NCI-H2227 treated with DMSO at 0.1 percent for 48 hours (cell line): ENCODE results near the gene SFMBT2.
"Not testable (repeated sequence)": the region's sequence is repeated elsewhere in the genome, so short reads cannot be mapped to it uniquely, and the experiment has no call there.

Experiments used
- DNase-seq: peaks from one replicate; lab custom pipeline; 2025; lab: John Stamatoyannopoulos, UW

SFMBT2 gene

DNA sequence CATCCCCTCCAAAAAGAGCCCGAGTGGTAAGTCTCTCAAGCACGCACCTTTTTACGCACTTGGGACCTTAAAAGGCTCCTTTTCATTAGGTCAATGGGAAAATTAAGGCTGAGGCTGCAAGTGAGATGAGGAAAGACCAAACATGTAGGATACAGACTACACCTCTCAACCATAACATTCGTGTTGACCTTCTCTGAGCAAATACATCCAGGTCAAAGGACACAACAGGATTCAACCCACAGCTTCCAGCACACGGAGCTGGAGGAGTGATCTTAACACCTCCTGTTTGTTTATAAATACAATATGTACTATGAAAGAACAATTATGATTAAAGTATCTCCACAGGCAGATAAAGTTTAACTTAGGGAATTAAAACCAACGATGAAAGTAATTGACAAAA, 9.7 kb downstream of the SFMBT2 start:
- no peak for DNase-seq

DNA sequence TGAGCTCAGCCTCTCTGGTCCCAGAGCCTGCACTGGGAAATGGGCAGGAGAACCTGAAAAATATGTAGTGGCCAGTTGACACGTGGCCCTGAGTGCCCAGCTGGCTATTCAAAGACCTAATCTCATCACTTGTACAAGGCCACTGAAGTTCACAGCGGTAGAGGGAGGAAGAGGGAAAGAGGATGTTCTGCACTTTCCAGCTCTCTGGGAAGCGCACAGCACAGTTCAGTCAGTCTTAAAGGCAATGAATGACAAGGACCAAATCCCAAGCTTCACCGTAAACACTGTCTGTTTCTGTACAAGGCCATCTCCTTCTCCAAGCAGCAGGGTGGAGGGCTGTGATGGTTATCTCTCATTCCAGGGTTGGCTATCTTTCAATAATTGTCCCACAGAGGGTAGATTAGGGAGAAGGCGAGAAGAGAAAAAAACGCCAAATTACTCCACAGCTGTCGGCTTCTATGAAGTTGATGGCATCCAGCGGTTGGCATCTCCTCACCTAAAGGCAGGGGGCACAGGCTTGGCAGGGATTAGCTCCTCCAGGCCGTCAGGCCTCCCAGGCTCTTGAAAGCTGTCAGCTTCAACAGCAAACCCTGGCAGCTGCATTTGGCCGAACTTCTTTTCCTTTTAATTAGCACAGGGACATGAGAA, 10.6 kb downstream of the SFMBT2 start:
- DNase-seq: no peak

DNA sequence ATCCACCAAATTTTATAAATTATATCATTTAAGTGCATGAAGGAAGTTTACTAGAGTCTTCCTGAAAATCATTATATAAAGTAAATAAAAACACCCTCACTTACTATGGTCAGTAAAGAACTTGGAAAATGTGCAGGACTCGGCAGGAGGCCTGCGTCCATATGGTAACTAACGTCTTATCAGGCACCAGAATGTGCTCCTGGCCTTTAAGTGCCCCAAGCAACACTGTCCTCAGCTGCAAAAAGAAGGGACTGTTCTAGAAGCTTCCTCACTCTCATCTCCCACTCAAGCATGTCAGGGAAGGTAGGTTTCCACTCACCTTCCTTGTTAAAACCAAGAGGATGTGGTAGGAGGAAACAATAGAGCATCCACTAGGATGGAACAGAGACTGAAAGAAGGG, 11.3 kb downstream of the SFMBT2 start:
- DNase-seq: no peak

DNA sequence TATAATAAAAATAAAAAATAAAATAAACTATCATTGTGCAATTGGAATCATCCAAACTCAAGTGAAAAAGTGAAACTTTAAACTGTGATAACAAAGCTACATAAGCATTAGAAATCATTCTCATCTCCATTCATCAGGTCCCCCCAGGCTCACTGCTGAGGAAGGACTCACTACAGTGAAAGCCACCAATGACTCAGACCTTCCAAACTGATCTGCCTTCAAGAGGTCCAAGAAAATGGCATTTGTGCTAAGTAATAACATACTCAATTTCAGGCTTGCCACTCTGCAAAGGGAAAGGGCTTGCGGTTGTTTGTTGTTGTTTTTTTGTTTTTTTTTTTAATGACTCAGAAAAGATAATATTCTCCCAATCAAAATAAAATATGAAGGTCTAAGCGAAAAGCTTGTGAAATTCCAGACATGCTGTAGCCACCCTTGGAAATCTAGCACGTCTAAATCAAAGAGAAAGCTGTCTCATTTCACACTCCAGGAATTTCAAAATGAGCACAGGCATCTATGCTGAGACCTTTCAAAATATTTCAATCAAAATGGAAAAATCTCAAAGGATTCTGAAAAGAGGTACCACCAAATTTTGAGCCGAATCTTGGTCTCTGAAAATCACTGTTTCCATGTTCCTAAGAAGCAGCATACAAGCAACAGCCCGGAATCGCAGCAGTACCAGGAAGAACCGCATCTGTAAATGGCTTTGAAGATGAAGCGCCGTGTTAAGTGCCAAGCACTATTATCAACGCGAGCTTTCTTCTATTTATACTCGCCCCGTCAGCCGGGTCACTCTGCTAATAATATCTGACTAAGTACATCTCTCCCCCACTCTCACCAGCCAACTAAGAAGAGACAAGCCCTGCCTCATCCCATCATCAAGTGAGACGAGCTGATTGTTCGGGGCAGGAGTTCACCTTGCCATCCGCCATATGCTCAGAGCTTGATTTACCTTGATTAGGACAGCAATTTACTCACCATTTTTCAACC, 13.5 kb downstream of the SFMBT2 start:
- no peak for DNase-seq

DNA sequence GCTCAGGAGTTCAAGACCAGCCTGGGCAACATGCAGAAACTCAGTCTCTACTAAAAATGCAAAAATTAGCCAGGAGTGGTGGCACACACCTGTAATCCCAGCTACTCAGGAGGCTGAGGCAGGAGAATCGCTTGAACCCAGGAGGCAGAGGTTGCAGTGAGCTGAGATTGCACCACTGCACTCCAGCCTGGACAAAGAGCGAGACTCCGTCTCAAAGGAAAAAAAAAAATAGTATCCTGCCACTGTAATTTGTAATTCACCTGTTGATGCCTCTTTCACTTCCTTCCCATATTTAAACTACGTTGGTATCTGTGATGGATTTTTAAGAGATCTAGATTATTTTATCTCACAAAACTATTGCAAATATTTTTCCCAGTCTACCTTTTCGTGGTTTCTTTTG, 18.5 kb downstream of the SFMBT2 start:
- DNase-seq: not testable (repeated sequence)

DNA sequence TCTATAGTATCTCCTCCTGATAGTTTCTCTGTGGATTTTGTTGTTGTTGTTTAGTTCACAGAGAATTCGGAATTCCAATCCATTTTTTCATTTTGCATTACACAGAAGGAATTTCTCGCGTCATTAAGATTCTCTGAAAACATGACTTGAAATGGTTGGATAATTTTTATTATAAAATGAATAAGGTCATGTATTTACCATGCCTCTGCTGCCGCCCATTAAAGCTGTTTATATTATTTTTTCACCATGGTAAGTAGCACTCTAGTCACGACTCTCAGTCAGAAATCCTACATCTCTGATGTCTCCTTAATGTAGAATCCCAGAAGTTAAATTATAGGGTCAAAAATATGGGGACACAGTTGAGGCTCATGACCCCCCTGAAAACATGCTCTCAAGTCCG, 19.1 kb downstream of the SFMBT2 start:
- DNase-seq: no peak

DNA sequence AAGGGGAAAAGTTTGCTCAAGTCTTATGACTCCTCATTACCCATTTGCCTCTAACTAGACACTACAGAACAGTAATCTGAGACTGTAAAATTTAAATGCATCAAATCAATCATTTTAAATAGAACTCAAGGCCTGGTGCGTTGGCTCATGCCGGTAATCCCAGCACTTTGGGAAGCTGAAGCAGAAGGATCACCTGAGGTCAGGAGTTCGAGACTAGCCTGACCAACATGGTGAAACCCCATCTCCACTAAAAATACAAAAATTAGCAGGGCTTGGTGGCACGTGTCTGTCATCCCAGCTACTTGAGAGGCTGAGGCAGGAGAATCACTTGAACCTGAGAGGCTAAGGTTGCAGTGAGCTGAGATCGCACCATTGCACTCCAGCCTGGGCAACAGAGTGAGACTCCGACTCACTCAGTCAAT, 20.1 kb downstream of the SFMBT2 start:
- DNase-seq: not testable (repeated sequence)

DNA sequence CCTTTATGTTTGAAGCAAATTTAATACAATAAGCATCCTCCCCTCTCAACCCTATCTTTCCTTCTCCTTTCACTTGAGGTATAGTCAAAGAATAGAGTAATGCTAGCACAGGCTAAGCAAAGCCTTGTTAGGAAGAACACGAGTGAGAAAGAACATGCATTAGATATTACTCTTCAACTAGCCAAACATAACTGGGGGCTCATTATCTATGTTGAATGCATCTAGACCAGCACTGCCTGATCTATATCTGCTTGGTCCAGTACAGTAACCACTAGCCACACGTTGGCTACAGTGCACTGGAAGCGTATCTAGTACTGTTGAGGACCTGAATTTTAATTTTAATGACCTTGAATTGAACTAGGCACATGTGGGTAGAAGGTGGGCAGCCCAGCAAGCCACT, 21.0 kb downstream of the SFMBT2 start:
- no peak for DNase-seq

DNA sequence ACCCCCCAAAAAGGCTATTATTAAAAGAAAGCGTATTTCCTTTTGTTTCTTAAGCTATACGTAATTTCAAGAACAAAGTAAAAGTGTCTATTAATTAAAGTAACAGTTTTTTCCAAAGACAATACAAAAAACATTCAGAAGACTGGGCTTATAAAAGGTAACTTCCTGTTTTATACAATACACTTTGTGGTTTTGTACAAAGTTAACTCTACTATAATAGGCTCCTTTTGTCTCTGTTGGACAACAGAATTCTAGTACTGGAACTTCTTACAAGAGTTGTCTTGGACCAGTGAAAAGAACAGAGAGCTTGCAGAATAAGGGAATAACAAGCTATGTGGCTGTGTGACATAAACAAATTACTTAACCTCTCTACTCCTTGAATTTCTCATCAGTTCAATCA, 21.5 kb downstream of the SFMBT2 start:
- no peak for DNase-seq

DNA sequence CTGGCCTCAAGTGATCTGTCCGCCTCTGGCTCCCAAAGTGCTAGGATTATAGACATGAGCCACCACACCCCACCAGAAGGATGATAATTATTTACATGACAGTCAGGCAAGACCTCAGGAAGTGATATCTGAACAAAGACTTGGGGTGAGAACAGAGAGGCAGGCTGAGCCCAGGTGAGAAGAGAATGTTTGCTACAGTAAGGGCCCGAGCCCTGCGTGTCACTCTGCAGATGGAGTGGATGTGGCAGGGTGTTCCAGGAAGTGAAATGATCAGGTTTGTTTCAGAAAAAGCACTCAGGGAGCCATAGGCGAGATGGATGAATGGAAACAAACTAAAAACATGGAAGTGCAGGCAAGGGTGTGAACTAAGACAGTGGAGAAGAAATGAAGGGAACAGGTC, 22.2 kb downstream of the SFMBT2 start:
- no peak for DNase-seq

DNA sequence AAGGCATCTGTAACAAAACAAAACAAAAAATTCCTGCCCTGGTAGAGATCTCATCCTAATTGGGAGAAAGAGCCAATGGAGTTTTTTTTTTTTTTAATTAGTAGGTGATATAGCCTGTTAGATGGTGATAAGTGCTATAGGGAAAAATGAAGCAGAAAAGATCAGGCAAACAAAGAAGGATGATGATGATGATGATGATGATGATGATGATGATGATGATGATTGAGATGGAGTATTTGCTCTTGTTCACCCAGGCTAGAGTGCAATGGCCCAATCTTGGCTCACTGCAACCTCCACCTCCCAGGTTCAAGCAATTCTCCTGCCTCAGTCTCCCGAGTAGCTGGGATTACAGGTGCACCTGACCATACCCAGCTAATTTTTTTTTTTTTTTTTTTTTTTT, 22.7 kb downstream of the SFMBT2 start:
- DNase-seq: not testable (repeated sequence)

DNA sequence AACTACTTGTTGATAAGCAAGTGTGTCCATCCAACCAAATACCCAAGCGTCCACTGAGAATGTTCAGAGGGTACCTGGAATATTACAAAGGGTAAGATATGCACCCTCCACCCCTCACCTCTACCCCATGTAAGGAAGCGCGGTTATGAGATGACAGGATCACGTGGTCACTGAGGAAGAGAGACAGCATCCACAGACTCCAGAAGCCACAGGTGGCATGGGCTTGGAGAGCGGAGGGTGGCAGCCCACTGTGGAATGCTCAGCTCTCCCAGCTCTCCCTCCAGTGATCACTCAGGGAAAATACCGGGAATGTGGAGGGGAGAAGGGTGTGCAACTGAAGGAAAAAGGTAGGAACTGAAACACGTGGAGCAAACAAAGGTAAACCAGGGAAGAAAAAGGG, 25.7 kb downstream of the SFMBT2 start:
- DNase-seq: no peak

DNA sequence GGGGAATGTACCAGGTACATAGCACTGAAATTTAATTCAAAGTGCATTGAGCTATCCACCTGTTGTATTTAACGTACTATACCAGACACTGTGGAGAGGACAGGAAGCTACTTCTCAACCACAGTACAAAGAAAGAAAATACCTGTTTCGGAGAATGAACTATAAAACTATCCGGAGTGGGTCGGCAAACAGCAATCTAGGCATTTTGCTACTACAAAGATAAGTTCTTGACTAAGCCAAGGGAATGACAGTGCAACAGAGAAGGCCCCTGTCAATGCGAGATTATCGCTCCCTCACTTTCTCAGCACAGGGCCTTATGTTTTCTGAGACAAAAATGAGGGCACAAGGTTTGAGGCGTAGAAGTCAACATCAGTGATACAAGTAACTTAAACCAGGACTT, 27.4 kb downstream of the SFMBT2 start:
- DNase-seq: no peak

DNA sequence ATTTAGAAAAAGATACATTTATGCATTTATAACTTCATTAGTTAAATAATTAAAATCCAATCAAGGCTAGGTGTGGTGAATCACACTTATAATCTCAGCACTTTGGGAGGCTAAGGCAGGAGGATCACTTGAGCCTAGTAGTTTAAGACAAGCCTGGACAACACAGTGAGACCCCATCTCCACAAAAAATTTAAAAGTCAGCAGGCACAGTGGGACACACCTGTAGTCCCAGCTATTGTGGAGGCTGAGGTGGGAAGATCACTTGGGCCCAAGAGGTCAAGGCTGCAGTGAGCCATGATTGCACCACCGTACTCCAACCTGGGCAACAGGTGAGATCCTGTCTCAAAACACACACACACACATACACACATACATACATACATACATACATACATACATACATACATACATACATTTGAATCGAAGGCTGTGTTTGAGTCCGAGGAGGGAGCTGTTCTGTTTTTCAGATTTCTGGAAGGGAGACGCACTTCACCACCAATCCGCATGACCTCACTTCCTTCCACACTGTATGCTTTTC, 30.1 kb downstream of the SFMBT2 start:
- DNase-seq: no peak

DNA sequence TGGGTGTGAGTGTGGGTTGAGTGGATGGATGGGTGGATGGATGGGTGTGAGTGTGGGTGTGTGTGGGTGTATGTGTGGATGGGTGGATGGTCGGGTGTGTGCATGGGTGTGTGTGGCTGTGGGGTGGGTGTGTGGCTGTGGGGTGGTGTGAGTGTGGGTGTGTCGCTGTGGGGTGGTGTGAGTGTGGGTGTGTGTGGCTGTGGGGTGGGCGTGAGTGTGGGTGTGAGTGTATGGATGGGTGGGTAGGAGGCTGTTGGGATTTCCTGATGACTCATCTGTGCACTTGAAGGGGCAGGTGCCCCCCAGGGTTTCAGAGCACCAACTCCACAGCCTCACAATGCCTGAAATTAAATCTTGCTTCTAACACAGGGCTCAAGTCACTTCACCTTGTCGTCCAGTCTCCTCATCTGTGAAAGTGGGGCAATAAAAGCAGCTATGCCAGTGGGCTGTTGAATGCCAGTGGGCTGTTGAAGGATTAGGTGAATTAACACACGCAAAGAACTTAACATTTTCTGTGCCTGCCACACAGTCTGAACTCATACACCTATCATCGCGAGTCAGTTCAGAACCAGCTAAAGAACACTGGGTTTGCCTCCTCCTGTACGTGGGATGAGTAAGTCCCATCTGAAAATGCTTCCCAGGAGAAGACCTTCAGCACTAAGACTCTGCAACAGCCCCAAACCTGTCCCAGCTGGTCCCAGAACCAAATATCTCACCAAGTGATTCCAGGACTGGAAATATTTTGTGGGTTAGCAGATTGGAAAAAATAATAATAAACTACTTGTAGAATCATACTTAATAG, 32.0 kb downstream of the SFMBT2 start:
- no peak for DNase-seq

DNA sequence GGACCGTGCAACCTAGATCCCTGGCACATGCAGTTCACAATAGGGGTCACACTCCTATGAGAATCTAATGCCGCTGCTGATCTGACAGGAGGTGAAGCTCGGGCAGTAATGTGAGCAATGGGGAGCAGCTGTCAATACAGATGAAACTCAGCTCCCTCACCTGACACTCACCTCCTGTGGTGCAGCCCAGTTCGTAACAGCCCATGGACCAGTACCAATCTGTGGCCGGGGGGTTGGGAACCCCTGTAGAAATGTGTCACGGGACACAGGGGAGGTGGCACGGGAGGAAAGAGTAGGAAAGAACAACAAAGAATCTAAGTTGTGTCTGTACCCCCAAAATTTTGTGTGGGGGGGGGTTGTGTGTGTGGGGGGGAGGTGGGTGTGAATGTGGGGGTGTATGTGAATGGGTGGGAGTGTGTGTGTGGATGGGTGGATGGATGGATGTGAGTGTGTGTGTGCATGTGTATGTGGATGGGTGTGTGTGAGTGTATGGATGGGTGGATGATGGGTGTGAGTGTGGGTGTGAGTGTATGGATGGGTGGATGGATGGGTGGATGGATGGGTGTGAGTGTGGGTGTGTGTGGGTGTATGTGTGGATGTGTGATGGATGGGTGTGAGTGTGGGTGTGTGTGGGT, 33.1 kb downstream of the SFMBT2 start:
- DNase-seq: no peak

DNA sequence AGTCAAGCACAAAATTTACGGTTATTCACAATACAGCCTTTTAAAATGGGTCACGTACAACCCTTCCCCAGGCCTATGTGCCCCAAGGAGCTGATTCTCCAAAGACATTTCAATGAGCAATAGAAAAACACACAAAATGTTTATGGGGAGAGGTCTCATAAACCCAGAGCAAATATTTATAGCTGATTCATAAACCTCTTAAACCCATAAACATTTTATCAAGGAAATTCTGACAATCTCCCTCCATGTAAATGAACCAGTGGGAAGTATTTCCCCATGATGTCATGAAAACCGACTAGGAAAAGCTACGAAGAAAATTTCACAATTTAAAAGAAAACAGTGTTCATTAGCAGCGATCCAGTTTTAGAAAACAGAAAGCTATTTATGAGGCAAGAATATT, 36.0 kb downstream of the SFMBT2 start:
- DNase-seq: no peak

DNA sequence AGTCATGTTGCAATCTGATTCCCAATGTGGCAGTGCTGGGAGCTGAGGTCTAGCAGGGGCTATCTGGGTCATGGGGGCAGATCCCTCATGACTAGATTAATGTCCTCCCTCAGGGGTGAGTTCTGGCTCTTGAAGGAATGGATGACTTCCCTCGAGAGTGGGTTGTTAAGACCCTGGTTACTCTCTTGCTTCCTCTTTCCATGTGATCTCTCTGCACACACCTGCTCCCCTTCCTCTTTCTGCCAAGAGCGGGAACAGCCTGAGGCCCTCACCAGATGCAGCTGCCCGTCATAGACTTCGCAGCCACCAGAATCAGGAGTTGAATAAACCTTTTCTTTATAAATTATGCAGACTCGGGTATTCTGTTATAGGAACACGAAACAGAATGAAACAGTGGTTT, 37.8 kb downstream of the SFMBT2 start:
- DNase-seq: no peak

DNA sequence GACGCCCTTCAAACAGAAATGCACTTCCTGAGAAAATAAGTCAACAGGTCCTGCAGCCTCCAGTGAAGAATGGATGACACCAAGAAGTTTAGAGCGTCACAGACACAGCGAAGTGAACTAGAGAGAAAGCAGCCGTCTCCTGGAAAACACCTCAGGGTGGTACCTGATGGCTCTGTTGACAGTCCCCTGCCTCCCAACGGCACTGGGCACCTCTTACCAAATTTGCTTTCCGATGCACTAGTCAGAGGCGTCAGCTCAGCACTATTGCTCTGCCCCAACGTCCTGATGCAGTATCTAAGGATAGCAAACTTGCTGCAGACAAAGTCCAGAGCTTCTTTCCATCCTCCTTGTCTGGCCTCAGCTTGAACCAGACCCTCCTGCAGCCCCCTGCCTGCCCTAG, 38.3 kb downstream of the SFMBT2 start:
- DNase-seq: no peak

DNA sequence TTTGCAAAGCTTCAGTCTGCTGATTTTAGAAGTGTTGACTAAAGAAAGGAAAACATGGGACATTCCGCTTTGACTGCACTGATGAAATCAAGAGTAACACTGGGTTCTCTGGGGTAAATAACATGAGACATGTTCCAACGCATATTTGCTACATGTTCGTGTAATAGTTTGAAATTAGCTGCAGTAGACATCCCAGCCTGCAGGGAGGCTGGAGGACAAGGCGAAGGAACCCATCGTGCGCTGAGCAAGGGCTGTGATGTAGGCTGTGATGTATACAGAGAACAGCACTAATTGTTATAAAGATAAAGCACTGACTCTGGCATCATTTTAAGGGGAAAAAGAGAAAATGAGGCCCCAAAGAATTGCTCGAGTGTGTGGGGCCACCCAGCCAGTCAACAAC, 40.3 kb downstream of the SFMBT2 start:
- no peak for DNase-seq

DNA sequence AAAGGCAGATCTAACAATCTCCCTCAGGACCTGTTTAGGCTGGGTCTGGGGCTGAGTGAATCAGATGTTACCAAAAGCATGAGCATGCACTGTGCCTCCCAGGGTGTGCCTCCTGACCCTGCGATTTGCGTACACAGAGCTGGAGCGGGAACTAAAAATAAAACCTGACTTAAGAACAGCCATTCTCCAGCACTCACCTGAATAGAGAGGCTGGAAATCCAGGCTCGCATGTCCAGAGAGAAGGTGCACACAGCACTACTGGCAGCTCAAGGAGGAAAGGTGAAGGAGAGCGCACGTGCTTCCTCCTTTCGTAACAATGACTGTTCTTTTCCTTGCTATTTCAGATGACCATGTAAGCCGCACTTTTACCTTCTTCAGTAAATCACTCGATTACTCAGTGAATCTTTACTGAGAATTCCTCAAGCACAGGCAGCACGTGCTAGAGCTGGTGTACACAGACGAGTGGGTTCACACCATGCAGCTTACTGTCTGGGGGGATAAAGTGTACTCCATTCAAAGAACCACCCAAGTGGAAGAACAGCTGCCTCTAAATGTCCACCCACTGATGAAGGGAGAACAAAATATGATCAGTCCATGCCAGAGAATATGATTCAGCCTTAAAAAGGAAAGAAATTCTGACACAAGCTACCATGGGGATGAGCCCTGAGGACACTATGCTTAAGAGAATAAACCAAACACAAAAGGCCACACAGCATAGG, 45.6 kb downstream of the SFMBT2 start:
- DNase-seq: no peak
